Activated T-cell treated with anti-CD3 and anti-CD28 coated beads for 24 hours (primary cell): Measurements from ENCODE around the gene GCGR.

ENCODE experiments used
- DNase-seq: peaks from one replicate; pipeline ENCODE4 v3.0.0-alpha.2; 2020; ENCODE audit warnings: low read depth

Gene GCGR

DNA sequence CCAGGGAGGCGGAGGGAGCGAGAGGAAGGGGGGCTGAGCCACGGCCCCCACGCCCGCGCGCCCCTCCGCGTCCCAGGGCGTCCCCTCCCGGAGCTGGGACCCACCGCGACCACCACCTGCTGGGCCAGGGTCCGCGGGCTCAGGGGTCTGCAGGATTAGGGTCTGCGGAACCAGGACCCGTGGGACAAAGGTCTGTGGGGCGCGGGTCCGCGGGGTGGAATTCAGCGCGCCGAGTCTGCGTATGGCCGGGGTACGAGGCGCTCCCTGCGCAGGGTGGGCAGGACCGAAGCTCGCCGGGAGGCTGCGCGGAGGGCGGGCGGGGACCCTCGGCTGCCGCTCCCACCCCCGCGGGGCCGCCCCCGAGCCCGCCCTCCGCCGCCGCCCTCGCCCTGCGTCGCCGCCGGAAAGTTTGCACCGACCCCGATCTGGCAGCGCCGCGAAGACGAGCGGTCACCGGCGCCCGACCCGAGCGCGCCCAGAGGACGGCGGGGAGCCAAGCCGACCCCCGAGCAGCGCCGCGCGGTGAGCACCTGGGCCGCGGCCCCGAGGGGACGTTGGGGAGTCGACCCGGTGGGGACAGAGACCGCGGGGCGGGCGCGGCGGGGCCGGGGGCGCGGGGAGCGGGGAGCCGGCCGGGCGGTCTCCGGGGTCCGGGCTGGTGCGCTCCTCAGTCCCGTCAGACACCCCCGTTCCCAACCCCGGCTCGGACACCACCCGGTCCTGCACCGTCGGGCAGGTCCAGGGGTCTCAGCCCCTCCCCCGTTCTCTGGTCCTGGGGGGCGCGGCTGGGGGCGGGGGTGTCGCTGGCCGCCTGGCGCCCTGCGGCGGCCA lies at the start of gene GCGR:
GCGR (plus strand) TSS at position 423 of the 831 bp plus-strand sequence. CDS start 4,869 bp downstream, outside the sequence.
- DNase-seq: no peak

DNA sequence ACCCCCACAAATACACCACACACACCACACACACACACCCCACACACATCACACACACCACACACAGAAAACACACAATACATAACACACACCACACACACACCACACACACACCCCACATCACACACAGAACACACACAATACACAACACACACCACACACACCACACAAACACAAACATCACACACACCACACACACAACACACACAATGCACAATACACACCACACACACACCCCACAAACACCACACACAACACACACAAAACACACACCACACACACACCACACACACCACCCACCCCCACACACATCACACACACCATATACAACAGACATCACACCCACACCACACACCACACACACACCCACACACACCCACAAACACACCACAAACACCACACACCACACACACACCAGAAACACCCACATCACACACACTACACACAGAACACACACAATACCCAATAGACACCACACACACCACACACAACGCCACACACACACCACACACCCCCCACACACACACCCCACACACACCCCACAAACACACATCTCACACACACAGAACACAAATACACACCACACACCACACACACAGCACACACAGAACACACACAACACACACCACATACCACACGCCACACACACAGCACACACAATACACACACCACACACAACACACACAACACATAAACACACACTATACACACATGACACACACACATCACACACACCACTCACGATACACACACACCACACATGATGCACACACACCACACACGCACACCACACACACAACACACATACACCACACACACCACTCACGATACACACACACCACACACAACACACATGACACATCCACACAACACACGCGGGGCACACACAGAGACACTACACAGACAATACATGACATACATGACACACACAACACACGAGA lies 11.0 kb upstream of the GCGR start:
- no peak for DNase-seq

DNA sequence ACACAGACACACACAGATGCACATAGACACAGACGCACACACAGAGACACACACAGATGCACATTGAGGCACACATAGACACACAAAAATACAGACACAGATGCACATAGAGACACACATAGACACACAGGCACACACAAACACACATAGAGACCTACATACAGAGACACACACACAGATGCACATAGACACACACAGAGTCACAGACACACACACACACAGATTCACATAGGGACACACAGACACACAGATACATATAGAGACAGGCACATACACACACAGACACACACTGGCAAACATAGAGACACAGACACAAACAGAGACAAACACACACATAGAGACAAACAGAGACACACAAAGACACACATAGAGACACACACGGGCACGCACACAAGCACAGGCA lies 9.9 kb upstream of the GCGR start:
- DNase-seq: no peak

DNA sequence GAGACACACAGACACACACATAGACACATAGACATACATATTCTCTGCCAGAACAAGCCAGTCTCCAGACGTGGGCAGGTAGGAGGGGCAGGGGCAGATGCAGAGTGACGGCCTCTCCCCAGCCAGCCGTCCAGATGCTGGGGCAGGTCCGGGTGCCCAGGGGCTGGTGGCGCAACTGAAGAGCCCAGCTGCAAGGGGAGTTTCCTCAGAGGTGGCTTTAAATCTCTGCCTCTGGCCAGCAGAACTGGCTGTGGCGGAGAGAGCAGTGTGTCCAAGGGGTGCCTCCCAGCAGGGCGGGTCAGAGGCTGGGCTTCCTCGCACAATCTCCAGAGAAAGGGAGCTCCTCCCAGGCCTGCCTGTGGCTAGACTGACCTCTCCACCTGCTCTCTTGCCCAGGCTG lies 9.4 kb upstream of the GCGR start:
- no peak for DNase-seq

GRCh38 chr17:81801327-81801726 lies 2.6 kb upstream of the GCGR start:
- DNase-seq: no peak

- no peak for DNase-seq
Observed at GRCh38 chr17:81802048-81802758, 1.7 kb upstream of the GCGR start.

GRCh38 chr17:81802856-81803643 lies 900 bp upstream of the GCGR start:
- no peak for DNase-seq

DNA sequence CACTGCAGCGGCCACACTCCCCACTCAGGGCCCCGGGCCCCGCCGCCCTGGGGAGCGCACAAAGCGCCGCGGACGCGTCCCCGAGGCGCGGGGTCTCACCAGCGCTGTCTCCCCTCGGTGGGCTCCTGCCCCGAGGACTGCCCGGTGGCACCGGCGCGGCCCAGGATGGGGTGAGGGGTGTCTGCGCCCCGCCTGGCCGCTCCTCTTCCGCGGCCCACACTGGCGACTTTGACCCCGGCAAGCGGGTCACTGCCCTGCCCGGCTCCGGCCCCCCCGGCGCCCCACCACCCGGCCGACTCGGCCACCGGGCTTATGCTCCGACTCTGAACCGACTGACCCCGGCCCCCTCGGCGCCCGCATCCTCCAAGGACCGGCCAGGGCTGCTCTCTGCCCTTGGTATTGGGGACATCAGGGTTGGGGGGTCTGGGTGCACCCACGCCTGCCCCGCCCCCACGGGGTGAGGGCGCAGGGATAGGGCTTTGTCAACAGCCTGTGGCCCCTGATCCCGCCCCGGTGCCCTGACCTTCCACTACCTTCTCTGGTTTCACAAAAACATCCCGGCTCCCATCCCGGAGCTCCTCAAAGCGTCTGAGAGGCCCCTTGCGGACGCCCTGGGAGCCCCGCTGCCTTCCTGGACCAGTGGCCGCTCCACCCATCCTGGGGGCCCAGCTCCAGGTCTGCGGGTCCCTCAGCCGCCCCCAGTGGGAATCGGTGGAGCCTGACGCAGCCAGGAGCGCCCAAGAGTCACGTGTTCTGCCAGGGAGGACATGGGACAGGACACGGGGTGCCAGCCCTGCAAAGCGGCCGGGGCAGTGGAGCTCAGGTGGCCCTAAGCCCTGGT lies 829 bp downstream of the GCGR start:
- DNase-seq: no peak

- DNase-seq: no peak
Observed at GRCh38 chr17:81805707-81806460, 1.9 kb downstream of the GCGR start.

DNA sequence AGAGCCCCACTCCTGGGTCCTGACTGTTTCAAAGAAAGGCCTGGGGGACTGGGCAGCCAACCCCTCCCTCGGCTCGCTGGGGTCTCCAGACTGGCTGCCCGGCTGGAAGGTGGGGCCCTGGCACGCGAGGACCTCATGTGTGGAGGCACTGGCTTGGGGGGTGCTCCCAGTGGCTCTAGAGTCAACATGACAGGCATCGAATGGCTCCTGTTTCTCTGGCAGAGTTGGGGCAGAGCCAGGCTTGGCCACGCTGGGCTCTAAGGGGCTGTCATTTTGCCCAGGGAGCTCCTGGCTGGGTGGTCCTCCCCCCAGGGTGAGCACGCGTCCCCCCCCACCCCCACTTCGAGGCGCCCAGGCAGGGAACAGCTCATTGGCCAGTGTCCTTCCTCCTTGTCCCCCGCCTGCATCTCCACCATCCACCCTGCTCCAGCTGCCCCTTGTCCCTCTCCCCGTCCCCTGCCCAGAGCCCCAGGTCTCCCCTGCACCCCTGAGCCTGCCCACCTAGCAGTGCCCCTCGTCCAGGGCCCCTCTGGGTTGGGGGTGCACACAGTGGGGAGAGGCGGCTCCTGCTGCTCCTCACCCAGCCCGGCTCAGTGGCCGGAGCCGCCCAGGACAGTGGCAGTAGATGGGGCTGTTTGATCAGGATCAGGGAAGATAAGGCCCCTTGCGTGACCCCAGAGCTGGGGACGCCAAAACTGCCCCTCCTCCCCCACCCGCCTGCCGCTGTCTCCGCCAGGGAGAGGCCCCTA lies 2.7 kb downstream of the GCGR start:
- DNase-seq: no peak

DNA sequence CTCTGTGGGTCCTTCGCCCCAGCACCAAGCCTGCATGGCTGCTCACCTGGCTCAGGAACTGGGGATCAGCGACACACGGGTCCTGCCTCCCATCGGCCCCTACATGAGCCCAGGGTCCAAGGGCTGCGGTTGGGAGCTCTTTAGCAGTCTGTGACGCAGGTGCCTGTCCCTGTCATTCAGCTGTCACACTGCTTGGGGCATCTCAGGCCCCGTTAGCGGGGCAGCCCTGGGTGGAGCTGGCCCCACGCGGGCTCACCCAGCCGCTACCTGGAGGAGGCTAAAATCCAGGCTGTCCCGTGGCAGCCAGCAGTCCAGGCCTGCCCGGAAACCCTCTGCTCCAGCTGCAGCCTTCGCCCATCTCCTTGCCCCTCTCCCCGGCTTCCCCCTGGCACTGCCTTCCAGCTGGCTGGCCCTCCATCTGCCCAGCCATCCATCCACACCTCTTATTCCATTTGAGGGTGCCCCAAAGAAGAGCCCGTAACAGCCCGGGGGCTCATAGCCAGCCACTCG lies 3.3 kb downstream of the GCGR start:
- DNase-seq: no peak

GRCh38 chr17:81807839-81808238 lies 3.9 kb downstream of the GCGR start:
- no peak for DNase-seq

DNA sequence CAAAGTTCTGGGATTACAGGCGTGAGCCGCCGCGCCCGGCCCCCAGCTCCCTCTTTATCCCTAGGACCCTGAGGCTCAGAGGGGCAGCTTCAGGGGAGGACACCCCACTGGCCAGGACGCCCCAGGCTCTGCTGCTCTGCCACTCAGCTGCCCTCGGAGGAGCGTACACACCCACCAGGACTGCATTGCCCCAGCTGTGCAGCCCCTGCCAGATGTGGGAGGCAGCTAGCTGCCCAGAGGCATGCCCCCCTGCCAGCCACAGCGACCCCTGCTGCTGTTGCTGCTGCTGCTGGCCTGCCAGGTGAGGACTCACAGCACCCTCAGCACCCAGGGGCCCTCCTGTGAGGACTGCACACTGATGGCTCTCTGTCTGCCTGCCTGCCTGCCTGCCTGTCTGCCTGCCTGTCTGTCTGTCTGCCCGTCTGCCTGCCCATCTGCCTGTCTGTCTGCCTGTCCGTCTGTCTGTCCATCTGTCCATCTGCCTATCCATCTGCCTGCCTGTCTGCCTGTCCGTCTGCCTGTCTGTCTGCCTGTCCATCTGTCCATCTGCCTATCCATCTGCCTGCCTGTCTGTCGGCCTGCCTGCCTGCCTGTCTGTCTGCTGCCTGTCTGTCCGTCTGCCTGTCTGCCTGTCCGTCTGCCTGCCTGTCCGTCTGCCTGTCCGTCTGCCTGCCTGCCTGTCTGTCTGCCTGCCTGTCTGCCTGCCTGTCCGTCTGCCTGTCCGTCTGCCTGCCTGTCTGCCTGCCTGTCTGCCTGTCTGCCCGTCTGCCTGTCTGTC lies 5.0 kb downstream of the GCGR start:
- DNase-seq: no peak

- DNase-seq: no peak
Observed at GRCh38 chr17:81809556-81809998, 5.6 kb downstream of the GCGR start.

GRCh38 chr17:81810476-81810875 lies 6.5 kb downstream of the GCGR start:
- DNase-seq: no peak

- no peak for DNase-seq
Observed at GRCh38 chr17:81810892-81811704, 7.1 kb downstream of the GCGR start.
